GM19452 (cell line): ENCODE measurements around the gene DROSHA.
"Not testable (repeated sequence)": the region's sequence is repeated elsewhere in the genome, so short reads cannot be mapped to it uniquely, and the experiment has no call there.

Experiments
- ATAC-seq: cut with Tn5 transposase; IDR thresholded peaks from one replicate; pipeline ENCODE4 v1.9.1; 2021; ENCODE audit not compliant: unreplicated experiment

The DROSHA gene

GRCh38 chr5:31531888-31532547 is at the start of gene DROSHA, which contains the start of gene C5orf22:
TSS of gene DROSHA (minus strand) at chr5:31532093. CDS start at chr5:31529059, 3,034 bp downstream.
TSS of gene C5orf22 (plus strand) at chr5:31532301. CDS start at chr5:31532393, 92 bp downstream.
- ATAC-seq, result peak; percentile 92

DNA sequence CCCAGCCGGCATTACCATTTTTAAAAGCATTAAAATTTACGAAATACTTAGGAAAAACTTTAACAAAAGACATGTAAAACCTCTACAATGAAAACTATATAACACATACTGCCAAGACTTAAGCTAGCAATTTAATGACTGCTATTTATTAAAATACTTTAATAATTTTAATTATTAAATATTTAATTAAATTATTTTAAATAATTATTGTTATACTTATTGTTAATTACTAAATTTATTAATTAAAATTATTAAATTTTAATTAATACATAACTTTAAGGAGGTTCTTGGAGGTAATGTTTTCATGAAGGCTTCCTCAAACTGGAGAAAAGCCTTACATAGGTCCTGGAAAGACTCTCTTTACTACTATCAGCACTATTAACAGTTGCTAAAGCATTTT is 47.7 kb upstream of the DROSHA start:
- ATAC-seq, result no peak

DNA sequence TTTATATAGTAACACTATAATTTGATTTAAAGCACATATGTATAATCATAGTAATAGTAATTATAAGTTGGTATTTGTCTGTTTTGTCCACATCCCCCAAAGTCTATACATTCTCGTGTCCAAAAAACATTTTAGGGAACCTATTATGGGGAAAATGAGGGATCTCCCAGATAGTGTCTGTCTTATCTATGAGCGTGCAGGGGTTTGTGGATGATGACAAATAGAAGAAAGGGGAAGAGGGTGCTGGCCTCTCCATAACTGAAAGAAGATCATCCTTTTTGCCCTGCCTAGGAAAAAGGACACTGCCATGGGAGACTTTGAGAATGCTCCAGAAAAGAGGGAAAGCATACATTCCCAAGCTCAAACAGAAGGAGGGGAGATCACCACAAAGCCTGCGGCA is 45.5 kb upstream of the DROSHA start:
- ATAC-seq, result no peak

DNA sequence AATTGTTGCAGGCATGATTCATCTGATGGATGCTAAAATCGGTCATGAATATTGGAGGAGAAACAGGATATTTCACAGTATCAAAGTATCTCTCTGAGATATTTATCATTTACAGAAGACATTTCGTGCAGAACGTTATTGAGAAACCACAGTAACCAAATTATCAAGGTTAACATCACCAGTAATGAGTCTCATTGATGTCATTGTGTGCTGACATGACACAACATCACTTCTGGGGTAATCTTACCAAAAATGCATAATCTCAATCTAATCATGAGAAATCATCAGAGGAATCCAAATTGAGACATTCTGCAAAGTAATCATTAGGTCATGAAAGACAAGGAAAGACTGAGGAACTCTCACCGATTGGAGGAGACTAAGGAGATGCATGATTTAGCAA is 42.9 kb upstream of the DROSHA start:
- no peak for ATAC-seq

- ATAC-seq, result no peak
These were observed 41.7 kb upstream of the DROSHA start for GRCh38 chr5:31573494-31574142.

DNA sequence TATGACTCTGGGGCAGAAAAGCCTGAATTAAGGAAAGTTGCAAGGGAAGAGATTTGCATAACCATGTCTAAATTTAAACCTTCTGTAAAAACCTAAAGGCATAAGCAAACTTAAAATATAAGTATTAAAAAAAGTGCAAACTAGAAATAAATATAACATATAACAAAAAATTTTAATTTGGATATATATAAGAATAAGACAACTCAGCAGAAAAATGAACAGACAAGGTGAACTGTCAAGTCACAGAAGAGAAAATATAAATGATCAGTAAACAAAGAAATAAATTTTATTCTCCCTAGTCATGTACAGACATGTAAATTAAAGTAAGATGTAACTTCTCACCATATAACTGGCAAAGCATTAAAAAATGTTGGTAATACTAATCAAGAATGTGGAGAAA is 37.2 kb upstream of the DROSHA start:
- ATAC-seq, result no peak

GRCh38 chr5:31568302-31568835 is 36.5 kb upstream of the DROSHA start:
- no peak for ATAC-seq

DNA sequence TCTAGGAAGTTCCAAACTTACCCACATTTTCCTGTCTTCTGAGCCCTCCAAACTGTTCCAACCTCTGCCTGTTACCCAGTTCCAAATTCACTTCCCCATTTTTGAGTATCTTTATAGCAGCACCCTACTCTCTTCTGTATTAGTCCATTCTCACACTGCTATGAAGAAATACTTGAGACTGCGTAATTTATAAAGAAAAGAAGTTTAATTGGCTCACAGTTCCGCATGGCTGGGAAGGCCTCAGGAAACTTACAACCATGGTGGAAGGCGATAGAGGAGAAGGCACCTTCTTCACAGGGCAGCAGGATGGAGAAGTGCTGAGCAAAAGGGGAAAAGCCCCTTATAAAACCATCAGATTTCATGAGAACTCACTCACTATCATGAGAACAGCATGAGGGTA is 34.5 kb upstream of the DROSHA start:
- not testable (repeated sequence) for ATAC-seq

DNA sequence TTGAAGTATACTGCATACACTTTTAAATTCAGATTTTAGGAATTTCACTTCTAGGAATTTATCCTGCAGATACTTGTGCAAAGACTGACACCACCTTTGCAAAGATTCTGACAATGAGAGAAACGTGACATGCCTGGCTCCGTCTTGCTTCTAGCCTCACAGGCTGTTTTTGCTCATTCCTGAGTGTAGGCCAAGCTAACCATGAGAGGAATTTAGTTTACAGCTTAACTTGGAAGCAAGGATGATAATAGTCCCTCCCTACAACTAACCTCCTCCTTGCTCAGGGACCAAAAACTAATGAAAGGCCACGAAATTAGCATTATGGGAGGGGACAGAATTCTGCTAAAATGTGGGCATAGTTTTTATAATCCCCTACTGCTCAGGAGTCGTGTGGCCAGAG is 31.3 kb upstream of the DROSHA start:
- ATAC-seq, result no peak

GRCh38 chr5:31561946-31562345 is 30.1 kb upstream of the DROSHA start:
- no peak for ATAC-seq

GRCh38 chr5:31559942-31560341 is 28.0 kb upstream of the DROSHA start:
- ATAC-seq, result no peak

- no peak for ATAC-seq
These were observed 24.6 kb upstream of the DROSHA start for GRCh38 chr5:31556461-31556860.

GRCh38 chr5:31554552-31554951 is 22.7 kb upstream of the DROSHA start:
- no peak for ATAC-seq

GRCh38 chr5:31553863-31554262 is 22.0 kb upstream of the DROSHA start:
- no peak for ATAC-seq

DNA sequence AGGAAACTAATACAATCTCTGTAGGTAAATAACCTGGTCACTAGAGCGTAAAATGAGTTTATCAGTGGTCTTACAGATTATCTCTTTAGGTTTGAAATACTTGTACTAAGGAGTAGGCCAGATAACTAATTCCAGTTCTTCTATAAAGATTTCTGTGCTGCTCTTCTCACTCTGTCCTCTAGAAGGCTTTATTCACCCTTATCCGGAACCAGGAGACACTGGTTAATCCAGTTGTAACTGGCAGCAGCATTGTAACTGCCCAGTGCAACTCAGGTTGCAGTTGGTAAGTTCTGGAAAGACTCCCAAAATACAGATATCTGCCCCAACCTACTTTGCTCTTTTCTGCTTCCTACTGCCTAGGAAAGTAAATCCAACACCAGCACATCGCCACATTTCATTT is 20.0 kb upstream of the DROSHA start:
- no peak for ATAC-seq

GRCh38 chr5:31549114-31549513 is 17.2 kb upstream of the DROSHA start:
- not testable (repeated sequence) for ATAC-seq

GRCh38 chr5:31537851-31538250 is 6.0 kb upstream of the DROSHA start:
- ATAC-seq, result no peak

GRCh38 chr5:31537349-31537748 is 5.5 kb upstream of the DROSHA start:
- ATAC-seq, result no peak

DNA sequence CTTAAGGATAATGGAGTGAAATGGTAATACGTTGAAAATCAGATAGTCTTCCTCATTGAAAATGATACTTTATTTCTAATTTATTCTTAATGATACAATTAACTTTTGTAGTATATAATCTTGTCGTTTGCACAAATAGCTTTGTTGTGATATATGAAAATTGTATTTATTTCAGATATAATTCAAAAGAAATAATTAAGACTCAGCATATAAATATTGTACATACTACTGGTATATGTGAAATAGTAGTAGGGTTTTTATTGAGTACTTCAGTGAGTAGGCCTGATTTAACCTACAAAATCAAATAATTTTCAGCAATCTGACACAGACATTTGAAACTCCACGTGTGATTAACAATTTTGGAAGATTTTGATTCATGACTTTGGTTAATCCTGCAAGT is 5.0 kb upstream of the DROSHA start:
- no peak for ATAC-seq

GRCh38 chr5:31534527-31535046 is 2.7 kb upstream of the DROSHA start:
- no peak for ATAC-seq

DNA sequence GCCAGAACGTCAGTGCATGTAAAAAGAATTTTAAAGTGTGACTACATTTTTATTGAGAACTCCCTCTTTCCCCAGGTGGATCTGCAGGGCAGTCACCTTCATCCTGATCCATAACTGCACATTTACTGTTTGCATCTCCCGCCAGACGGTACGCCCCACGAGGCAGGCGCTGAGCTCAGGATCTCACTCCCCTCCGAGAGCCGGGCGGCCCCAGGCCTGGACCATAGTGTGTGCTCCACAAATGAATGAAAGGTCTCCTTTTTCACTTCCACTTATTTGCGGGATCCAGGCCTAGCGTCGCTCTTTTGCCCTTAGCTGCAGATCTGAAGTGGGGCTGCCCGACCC is 378 bp downstream of the DROSHA start:
- peak; percentile 30 for ATAC-seq

GRCh38 chr5:31530541-31531265 is 1.2 kb downstream of the DROSHA start:
- no peak for ATAC-seq
